GM23338 (cell line): ENCODE results near the gene STEAP3. TPM values are rescaled to one million over a fixed set of nuclear protein-coding genes. Genes with fewer than 3 reads are reported as not detected.

ENCODE experiments used
- ATAC-seq: fragments of 200-7000 bp; cut with Tn5 transposase; 3 replicates; pipeline ENCODE4 v1.9.1; 2020
- DNase-seq: peaks from one replicate; pipeline ENCODE4 v3.0.0-alpha.2; 2015; ENCODE audit warnings: low spot score
- H2AFZ ChIP-seq: fragments of 200-600 bp; sonication (generic); 2 replicates; pipeline ENCODE4 v1.8.0; 2016; ENCODE audit warnings: antibody characterized with exemption, mild to moderate bottlenecking, moderate library complexity
- H3F3A ChIP-seq: fragments of 200-600 bp; sonication (generic); replicated peaks from 2 replicates; pipeline ENCODE4 v1.8.0; 2017; ENCODE audit warnings: antibody characterized with exemption, mixed run types, low read depth
- H3K27ac ChIP-seq: fragments of 200-600 bp; sonication (generic); 2 replicates; pipeline ENCODE4 v1.6.1; 2016; ENCODE audit warnings: low read depth
- H3K27me3 ChIP-seq: fragments of 200-600 bp; sonication (generic); 2 replicates; pipeline ENCODE4 v1.8.0; 2016; ENCODE audit warnings: mild to moderate bottlenecking, mixed run types, moderate library complexity; ENCODE audit not compliant: insufficient read depth
- H3K36me3 ChIP-seq: fragments of 200-600 bp; sonication (generic); 2 replicates; pipeline ENCODE4 v1.8.0; 2016; ENCODE audit warnings: mild to moderate bottlenecking; ENCODE audit not compliant: insufficient read depth
- H3K4me1 ChIP-seq: fragments of 200-600 bp; sonication (generic); 2 replicates; pipeline ENCODE4 v1.8.0; 2016; ENCODE audit warnings: mild to moderate bottlenecking, moderate library complexity; ENCODE audit not compliant: insufficient read depth
- H3K4me2 ChIP-seq: fragments of 200-600 bp; sonication (generic); 2 replicates; pipeline ENCODE4 v1.7.1; 2017; ENCODE audit warnings: mixed run types
- H3K4me3 ChIP-seq: fragments of 200-600 bp; sonication (generic); 2 replicates; pipeline ENCODE4 v1.6.1; 2016; ENCODE audit warnings: mixed run types
- H3K79me2 ChIP-seq: fragments of 200-600 bp; sonication (generic); replicated peaks from 2 replicates; pipeline ENCODE4 v1.8.0; 2017; ENCODE audit warnings: mild to moderate bottlenecking; ENCODE audit not compliant: insufficient read depth
- H3K9me2 ChIP-seq: fragments of 200-600 bp; sonication (generic); 2 replicates; pipeline ENCODE4 v1.8.0; 2017; ENCODE audit not compliant: insufficient read depth
- H4K20me1 ChIP-seq: fragments of 200-600 bp; sonication (generic); replicated peaks from 2 replicates; pipeline ENCODE4 v1.8.0; 2017; ENCODE audit warnings: mild to moderate bottlenecking; ENCODE audit not compliant: insufficient read depth
- H3K27ac Mint-ChIP-seq: 2 replicates; pipeline ENCODE4 v1.8.0; 2020; ENCODE audit warnings: inconsistent platforms, mild to moderate bottlenecking, moderate library complexity, mixed read lengths
- H3K27me3 Mint-ChIP-seq: 3 replicates; pipeline ENCODE4 v1.8.0; 2022; ENCODE audit warnings: low read depth, mild to moderate bottlenecking, moderate library complexity, mixed read lengths, inconsistent platforms; ENCODE audit not compliant: insufficient read depth, poor library complexity
- H3K36me3 Mint-ChIP-seq: 3 replicates; pipeline ENCODE4 v1.8.0; 2021; ENCODE audit warnings: low read depth, mild to moderate bottlenecking, inconsistent platforms, moderate library complexity, mixed read lengths
- H3K4me1 Mint-ChIP-seq: 3 replicates; pipeline ENCODE4 v1.8.0; 2020; ENCODE audit warnings: mild to moderate bottlenecking, inconsistent platforms, mixed read lengths
- H3K4me3 Mint-ChIP-seq: 3 replicates; pipeline ENCODE4 v1.8.0; 2021; ENCODE audit warnings: moderate library complexity, mild to moderate bottlenecking, inconsistent platforms, mixed read lengths
- H3K9me3 Mint-ChIP-seq: 3 replicates; pipeline ENCODE4 v1.8.0; 2020; ENCODE audit warnings: moderate library complexity, mild to moderate bottlenecking, inconsistent platforms, mixed read lengths
- CREB1 ChIP-seq: fragments of 250-450 bp; sonication (Bioruptor Pico); IDR thresholded peaks from 2 replicates; pipeline ENCODE4 v1.5.0; 2020; ENCODE audit warnings: low read depth, mild to moderate bottlenecking, moderate library complexity
- EZH2 ChIP-seq: fragments of 200-600 bp; sonication (generic); IDR thresholded peaks from one replicate; pipeline ENCODE4 v1.8.0; 2017; ENCODE audit warnings: antibody characterized with exemption, mild to moderate bottlenecking, low read depth; ENCODE audit not compliant: unreplicated experiment
- EZH2phosphoT487 ChIP-seq: fragments of 200-600 bp; sonication (generic); IDR thresholded peaks from one replicate; pipeline ENCODE4 v1.8.1; 2018; ENCODE audit warnings: antibody characterized with exemption; ENCODE audit not compliant: unreplicated experiment
- JUNB ChIP-seq: IDR thresholded peaks from one replicate; pipeline ENCODE4 v1.6.1; 2016; ENCODE audit warnings: antibody characterized with exemption; ENCODE audit not compliant: unreplicated experiment
- POLR2AphosphoS5 ChIP-seq: IDR thresholded peaks from 2 replicates; pipeline ENCODE4 v1.6.1; 2016; ENCODE audit warnings: antibody characterized with exemption, low read depth
- STAT1 ChIP-seq: IDR thresholded peaks from one replicate; pipeline ENCODE4 v1.6.1; 2016; ENCODE audit warnings: antibody characterized with exemption; ENCODE audit not compliant: unreplicated experiment
- ZNF114 ChIP-seq: fragments of 250-450 bp; sonication (Bioruptor Pico); IDR thresholded peaks from 2 replicates; pipeline ENCODE4 v1.5.0; 2020; ENCODE audit warnings: mild to moderate bottlenecking, moderate library complexity
- polyA plus RNA-seq: library from polyadenylated mRNA; unstranded; fragments of >200 nt; fragmentation: Nextera tagmentation; extraction: Ambion mirVana; gene quantifications from 2 replicates; pipeline ENCODE4 v1.2.1, GENCODE V29; 2016
- total RNA-seq: library from RNA; depleted of rRNA; stranded (reverse); fragments of >200 nt; shearing (Covaris generic); gene quantifications from 2 replicates; pipeline ENCODE4 v1.2.3, GENCODE V29; 2014
- TF ChIP-seq, protein P1 (sequence below): fragments of 250-450 bp; sonication (Bioruptor Pico); IDR thresholded peaks from 2 replicates; pipeline ENCODE4 v1.5.0; 2020; ENCODE audit warnings: mild to moderate bottlenecking, moderate library complexity
- TF ChIP-seq, protein P2 (sequence below): IDR thresholded peaks from 2 replicates; pipeline ENCODE4 v1.6.1; 2016; ENCODE audit warnings: antibody characterized with exemption
- TF ChIP-seq, protein P3 (sequence below), 2 experiments: fragments of 200-600 bp in 1 of 2; sonication (generic) in 1 of 2; conservative IDR thresholded peaks; 2 replicates each; pipeline versions ENCODE4 v1.5.1 to v1.6.1; 2016 to 2017; ENCODE audit warnings: antibody characterized with exemption in 2 of 2, low read depth in 2 of 2, mild to moderate bottlenecking in 2 of 2, moderate library complexity in 1 of 2

The STEAP3 gene
- total and polyA plus RNA-seq, 2 experiments from 2014 or later, result 8.6 to 27.3 TPM

DNA sequence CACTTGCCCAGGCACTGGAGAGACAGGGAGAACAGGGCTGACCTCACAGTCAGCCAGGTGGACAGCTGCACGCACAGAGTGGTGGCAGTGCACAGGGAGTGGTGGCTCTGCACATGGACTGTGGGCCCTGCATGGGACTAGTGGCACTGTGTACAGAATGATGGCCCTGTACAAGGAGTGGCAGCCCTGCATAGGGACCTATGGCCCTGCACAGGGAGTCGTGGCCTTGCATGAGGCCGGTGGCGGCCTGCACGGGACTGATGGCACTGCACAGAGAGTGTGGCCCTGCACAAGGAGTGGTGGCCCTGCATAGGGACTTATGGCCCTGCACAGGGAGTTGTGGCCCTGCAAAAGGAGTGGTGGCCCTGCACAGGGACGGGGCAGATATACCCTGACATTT is 19.1 kb upstream of the STEAP3 start (continued):
- TF ChIP-seq, protein P1, sequence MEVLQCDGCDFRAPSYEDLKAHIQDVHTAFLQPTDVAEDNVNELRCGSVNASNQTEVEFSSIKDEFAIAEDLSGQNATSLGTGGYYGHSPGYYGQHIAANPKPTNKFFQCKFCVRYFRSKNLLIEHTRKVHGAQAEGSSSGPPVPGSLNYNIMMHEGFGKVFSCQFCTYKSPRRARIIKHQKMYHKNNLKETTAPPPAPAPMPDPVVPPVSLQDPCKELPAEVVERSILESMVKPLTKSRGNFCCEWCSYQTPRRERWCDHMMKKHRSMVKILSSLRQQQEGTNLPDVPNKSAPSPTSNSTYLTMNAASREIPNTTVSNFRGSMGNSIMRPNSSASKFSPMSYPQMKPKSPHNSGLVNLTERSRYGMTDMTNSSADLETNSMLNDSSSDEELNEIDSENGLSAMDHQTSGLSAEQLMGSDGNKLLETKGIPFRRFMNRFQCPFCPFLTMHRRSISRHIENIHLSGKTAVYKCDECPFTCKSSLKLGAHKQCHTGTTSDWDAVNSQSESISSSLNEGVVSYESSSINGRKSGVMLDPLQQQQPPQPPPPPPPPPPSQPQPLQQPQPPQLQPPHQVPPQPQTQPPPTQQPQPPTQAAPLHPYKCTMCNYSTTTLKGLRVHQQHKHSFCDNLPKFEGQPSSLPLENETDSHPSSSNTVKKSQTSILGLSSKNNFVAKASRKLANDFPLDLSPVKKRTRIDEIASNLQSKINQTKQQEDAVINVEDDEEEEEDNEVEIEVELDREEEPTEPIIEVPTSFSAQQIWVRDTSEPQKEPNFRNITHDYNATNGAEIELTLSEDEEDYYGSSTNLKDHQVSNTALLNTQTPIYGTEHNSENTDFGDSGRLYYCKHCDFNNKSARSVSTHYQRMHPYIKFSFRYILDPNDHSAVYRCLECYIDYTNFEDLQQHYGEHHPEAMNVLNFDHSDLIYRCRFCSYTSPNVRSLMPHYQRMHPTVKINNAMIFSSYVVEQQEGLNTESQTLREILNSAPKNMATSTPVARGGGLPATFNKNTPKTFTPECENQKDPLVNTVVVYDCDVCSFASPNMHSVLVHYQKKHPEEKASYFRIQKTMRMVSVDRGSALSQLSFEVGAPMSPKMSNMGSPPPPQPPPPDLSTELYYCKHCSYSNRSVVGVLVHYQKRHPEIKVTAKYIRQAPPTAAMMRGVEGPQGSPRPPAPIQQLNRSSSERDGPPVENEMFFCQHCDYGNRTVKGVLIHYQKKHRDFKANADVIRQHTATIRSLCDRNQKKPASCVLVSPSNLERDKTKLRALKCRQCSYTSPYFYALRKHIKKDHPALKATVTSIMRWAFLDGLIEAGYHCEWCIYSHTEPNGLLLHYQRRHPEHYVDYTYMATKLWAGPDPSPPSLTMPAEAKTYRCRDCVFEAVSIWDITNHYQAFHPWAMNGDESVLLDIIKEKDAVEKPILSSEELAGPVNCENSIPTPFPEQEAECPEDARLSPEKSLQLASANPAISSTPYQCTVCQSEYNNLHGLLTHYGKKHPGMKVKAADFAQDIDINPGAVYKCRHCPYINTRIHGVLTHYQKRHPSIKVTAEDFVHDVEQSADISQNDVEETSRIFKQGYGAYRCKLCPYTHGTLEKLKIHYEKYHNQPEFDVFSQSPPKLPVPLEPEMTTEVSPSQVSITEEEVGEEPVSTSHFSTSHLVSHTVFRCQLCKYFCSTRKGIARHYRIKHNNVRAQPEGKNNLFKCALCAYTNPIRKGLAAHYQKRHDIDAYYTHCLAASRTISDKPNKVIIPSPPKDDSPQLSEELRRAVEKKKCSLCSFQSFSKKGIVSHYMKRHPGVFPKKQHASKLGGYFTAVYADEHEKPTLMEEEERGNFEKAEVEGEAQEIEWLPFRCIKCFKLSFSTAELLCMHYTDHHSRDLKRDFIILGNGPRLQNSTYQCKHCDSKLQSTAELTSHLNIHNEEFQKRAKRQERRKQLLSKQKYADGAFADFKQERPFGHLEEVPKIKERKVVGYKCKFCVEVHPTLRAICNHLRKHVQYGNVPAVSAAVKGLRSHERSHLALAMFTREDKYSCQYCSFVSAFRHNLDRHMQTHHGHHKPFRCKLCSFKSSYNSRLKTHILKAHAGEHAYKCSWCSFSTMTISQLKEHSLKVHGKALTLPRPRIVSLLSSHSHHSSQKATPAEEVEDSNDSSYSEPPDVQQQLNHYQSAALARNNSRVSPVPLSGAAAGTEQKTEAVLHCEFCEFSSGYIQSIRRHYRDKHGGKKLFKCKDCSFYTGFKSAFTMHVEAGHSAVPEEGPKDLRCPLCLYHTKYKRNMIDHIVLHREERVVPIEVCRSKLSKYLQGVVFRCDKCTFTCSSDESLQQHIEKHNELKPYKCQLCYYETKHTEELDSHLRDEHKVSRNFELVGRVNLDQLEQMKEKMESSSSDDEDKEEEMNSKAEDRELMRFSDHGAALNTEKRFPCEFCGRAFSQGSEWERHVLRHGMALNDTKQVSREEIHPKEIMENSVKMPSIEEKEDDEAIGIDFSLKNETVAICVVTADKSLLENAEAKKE (CRISPR knock-in tag), result no peak
- TF ChIP-seq, protein P2, sequence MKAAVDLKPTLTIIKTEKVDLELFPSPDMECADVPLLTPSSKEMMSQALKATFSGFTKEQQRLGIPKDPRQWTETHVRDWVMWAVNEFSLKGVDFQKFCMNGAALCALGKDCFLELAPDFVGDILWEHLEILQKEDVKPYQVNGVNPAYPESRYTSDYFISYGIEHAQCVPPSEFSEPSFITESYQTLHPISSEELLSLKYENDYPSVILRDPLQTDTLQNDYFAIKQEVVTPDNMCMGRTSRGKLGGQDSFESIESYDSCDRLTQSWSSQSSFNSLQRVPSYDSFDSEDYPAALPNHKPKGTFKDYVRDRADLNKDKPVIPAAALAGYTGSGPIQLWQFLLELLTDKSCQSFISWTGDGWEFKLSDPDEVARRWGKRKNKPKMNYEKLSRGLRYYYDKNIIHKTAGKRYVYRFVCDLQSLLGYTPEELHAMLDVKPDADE, result no peak
- TF ChIP-seq EZH2phosphoT487, result no peak

DNA sequence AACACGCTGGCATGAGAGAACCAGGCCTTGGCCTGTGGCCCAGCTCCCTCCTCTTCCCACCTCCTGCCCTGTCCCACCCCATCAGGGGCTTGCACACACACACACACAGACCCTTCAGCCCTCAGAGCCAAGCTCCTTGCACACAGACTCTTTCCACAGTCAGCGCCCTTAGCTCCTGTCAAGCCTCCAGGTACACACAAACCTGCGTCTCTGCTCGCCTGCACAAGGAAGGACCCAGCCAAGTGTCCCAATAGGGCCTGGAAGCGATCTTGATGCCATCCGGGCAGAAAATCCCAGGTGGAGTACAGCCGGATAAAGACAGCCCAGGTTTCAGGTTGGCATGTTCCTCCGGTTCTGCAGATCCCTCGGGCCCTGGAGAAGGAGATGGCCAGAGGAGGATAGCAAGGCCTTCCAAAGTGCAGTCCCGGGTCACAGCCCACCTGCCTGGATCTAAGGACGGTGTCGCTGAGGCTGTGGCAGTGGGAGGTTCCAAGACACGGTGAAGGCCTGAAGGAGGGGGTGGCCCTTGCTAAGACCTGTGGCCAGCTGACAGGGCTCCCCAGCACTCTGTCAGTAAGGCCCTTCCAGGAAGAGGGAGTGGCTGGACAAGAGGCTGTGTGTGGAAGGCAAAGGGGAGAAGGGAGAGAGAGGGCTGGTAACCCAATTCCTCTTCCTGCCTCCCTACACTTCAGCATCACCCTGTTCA is 18.5 kb upstream of the STEAP3 start:
- peak; percentile 33 for ATAC-seq
- H3K4me3 ChIP-seq, result no peak overlapping the region
- H3K4me1 ChIP-seq, result no peaks in the 10 kb centered on the region; the same call in 1 of the 2 replicates
- no peak for DNase-seq
- no peaks in the 10 kb centered on the region; the same call in 2 of the 3 replicates for H3K4me1 Mint-ChIP-seq
- H4K20me1 ChIP-seq, result no peaks in the 10 kb centered on the region
- no peak overlapping the region for H2AFZ ChIP-seq
- H3K4me2 ChIP-seq, result no peak overlapping the region
- no peaks in the 10 kb centered on the region for H3F3A ChIP-seq
- no peaks in the 10 kb centered on the region for H3K9me3 Mint-ChIP-seq
- H3K4me3 Mint-ChIP-seq, result no peak overlapping the region
- no peaks in the 10 kb centered on the region for H3K27me3 ChIP-seq
- peaks cover 11% of the 10 kb centered on the region for H3K27me3 Mint-ChIP-seq
- TF ChIP-seq POLR2AphosphoS5, result no peak
- TF ChIP-seq, protein P2, result no peak
- no peak for TF ChIP-seq CREB1 (CRISPR knock-in tag)
- no peak for TF ChIP-seq ZNF114 (CRISPR knock-in tag)
- no peak for TF ChIP-seq STAT1
- no peak for TF ChIP-seq JUNB
- TF ChIP-seq EZH2, result no peak
- TF ChIP-seq, protein P3, sequence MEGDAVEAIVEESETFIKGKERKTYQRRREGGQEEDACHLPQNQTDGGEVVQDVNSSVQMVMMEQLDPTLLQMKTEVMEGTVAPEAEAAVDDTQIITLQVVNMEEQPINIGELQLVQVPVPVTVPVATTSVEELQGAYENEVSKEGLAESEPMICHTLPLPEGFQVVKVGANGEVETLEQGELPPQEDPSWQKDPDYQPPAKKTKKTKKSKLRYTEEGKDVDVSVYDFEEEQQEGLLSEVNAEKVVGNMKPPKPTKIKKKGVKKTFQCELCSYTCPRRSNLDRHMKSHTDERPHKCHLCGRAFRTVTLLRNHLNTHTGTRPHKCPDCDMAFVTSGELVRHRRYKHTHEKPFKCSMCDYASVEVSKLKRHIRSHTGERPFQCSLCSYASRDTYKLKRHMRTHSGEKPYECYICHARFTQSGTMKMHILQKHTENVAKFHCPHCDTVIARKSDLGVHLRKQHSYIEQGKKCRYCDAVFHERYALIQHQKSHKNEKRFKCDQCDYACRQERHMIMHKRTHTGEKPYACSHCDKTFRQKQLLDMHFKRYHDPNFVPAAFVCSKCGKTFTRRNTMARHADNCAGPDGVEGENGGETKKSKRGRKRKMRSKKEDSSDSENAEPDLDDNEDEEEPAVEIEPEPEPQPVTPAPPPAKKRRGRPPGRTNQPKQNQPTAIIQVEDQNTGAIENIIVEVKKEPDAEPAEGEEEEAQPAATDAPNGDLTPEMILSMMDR (conservative IDR thresholded peaks at IDR 0.05; ENCODE audit: low read depth in 2 of 2), result no peak
- H3K36me3 Mint-ChIP-seq, result no peaks in the 10 kb centered on the region
- no peaks in the 10 kb centered on the region for H3K36me3 ChIP-seq
- no peaks in the 10 kb centered on the region for H3K9me2 ChIP-seq
- no peak overlapping the region for H3K27ac Mint-ChIP-seq
- H3K27ac ChIP-seq, result no peak overlapping the region
- no peaks in the 10 kb centered on the region for H3K79me2 ChIP-seq
